ENCODE measurements around the gene PRSS56.

Gene PRSS56

DNA sequence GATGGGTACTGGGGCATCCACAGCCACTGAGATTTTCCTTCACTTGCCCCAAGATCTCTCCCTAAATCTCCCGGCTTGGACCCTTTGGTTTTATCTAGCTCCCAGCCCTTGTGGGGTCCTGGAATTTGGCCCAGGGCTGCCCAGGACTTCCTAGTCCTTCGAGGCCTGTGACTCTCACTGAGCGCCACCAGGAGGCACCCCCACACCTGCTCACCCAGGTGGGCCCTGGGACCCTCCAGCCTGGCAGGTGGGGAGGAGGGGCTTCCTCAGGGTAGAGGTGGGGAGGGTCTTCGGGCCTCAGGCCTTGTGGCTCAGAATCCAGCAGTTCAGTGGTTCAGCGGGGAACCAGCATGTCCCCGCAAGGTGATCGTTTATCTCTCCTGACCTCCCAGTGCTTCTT is 11.9 kb upstream of the PRSS56 start:
- Histone ChIP-seq H3K27me3 (ENCODE audit: insufficient read depth, poor library complexity, severe bottlenecking) (peaks cover 27% of the 10 kb centered on the region), H3K4me3 (ENCODE audit: severe bottlenecking) (no peak overlapping the region), H3K27ac (ENCODE audit: poor library complexity, severe bottlenecking) (no peak overlapping the region), H3K36me3 (ENCODE audit: low read depth) (no peaks in the 10 kb centered on the region), H3K9me3 (ENCODE audit: severe bottlenecking) (no peaks in the 10 kb centered on the region), H3K4me1 (ENCODE audit: insufficient read depth, poor library complexity, severe bottlenecking) (no peaks in the 10 kb centered on the region)
- DNase-seq (ENCODE audit: low spot score) (no peak), ATAC-seq (ENCODE audit: low read depth) (no peak)
- TF ChIP-seq, protein P1, sequence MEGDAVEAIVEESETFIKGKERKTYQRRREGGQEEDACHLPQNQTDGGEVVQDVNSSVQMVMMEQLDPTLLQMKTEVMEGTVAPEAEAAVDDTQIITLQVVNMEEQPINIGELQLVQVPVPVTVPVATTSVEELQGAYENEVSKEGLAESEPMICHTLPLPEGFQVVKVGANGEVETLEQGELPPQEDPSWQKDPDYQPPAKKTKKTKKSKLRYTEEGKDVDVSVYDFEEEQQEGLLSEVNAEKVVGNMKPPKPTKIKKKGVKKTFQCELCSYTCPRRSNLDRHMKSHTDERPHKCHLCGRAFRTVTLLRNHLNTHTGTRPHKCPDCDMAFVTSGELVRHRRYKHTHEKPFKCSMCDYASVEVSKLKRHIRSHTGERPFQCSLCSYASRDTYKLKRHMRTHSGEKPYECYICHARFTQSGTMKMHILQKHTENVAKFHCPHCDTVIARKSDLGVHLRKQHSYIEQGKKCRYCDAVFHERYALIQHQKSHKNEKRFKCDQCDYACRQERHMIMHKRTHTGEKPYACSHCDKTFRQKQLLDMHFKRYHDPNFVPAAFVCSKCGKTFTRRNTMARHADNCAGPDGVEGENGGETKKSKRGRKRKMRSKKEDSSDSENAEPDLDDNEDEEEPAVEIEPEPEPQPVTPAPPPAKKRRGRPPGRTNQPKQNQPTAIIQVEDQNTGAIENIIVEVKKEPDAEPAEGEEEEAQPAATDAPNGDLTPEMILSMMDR (IDR thresholded peaks at IDR 0.05; ENCODE audit: poor library complexity, severe bottlenecking): no peak

DNA sequence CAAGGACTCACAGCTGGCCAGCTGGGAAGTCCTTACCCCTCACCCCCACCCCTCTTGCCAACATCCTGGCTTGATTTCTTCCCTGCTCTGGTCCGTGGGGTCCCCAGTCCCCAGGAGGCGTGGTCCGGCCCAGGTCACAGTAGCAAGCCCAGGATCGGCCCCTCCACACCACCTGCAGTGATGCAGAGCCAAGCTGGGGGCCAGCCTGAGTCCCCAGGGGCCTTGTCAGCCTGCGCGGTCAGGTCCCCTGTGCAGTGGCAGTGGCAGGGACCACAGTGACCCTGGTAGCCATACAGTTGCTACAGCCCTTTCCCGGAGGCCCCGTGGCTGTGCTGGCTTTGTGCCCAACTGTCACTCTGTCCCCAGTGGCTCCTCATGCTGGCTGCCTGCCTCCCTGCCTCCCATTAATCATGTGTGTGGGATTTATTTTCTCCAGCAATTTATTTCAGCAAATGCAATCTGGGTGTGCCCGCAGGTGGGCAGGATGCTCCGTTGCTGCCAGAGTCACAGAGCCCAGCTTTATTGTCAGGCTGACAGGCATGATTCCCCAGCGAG is 8.8 kb upstream of the PRSS56 start:
- Histone ChIP-seq H3K27me3 (ENCODE audit: insufficient read depth, poor library complexity, severe bottlenecking) (no peaks in the 10 kb centered on the region), H3K4me3 (ENCODE audit: severe bottlenecking) (no peak overlapping the region), H3K4me1 (ENCODE audit: insufficient read depth, poor library complexity, severe bottlenecking) (no peaks in the 10 kb centered on the region), H3K27ac (ENCODE audit: poor library complexity, severe bottlenecking) (no peak overlapping the region), H3K36me3 (ENCODE audit: low read depth) (no peaks in the 10 kb centered on the region), H3K9me3 (ENCODE audit: severe bottlenecking) (no peaks in the 10 kb centered on the region)
- ATAC-seq (ENCODE audit: low read depth): no peak
- TF ChIP-seq, protein P1 (IDR thresholded peaks at IDR 0.05; ENCODE audit: poor library complexity, severe bottlenecking): no peak
- DNase-seq (ENCODE audit: low spot score): no peak

DNA sequence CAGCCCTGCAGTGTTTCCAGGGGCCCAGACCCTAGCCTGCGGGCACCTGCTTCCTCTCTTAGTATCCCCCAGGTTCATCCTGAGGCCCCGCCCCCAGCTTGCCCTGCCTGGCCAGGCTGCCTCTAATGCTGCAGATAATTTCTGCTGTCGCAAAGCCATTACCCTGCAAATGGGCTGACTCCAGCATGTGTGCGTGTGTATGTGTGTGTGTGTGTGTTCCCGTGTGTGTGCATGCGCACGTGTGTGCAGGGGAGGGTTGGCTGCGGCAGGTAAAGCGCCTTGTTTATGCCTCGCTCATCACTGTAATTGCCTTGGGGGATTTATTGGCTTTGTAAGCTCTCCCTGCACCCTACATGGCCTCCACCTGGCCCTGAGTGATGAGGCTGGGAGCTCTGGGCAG is 7.6 kb upstream of the PRSS56 start:
- no peak for ATAC-seq (ENCODE audit: low read depth)
- no peaks in the 10 kb centered on the region for H3K27me3 ChIP-seq (ENCODE audit: insufficient read depth, poor library complexity, severe bottlenecking)
- no peaks in the 10 kb centered on the region for H3K36me3 ChIP-seq (ENCODE audit: low read depth)
- DNase-seq (ENCODE audit: low spot score): no peak
- TF ChIP-seq, protein P1 (IDR thresholded peaks at IDR 0.05; ENCODE audit: poor library complexity, severe bottlenecking): no peak
- H3K4me1 ChIP-seq (ENCODE audit: insufficient read depth, poor library complexity, severe bottlenecking): no peaks in the 10 kb centered on the region
- H3K9me3 ChIP-seq (ENCODE audit: severe bottlenecking): no peaks in the 10 kb centered on the region
- H3K27ac ChIP-seq (ENCODE audit: poor library complexity, severe bottlenecking): no peak overlapping the region
- no peak overlapping the region for H3K4me3 ChIP-seq (ENCODE audit: severe bottlenecking)

DNA sequence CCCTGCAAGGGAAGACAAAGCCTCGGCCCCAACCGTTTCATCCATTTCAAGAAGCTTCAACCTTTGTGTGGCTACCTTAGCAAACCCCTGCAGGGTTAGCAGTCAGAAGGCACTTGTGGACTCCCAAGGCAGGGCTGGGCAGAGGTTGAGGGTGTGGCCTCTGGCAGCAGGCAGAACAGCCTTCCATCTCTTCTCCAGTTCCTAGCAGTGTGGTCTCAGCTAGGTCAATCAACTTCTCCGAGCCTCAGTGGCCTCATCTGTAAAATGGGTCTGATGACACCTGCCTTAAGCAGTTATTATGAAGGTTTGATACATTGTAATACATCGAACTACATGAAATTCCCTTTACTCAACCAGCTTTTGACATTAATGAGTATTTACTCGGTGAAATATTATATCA is 6.8 kb upstream of the PRSS56 start:
- no peak overlapping the region for H3K4me3 ChIP-seq (ENCODE audit: severe bottlenecking)
- TF ChIP-seq, protein P1 (IDR thresholded peaks at IDR 0.05; ENCODE audit: poor library complexity, severe bottlenecking): no peak
- no peaks in the 10 kb centered on the region for H3K9me3 ChIP-seq (ENCODE audit: severe bottlenecking)
- DNase-seq (ENCODE audit: low spot score): no peak
- H3K27me3 ChIP-seq (ENCODE audit: insufficient read depth, poor library complexity, severe bottlenecking): no peaks in the 10 kb centered on the region
- H3K27ac ChIP-seq (ENCODE audit: poor library complexity, severe bottlenecking): no peak overlapping the region
- H3K36me3 ChIP-seq (ENCODE audit: low read depth): no peaks in the 10 kb centered on the region
- no peak for ATAC-seq (ENCODE audit: low read depth)
- no peaks in the 10 kb centered on the region for H3K4me1 ChIP-seq (ENCODE audit: insufficient read depth, poor library complexity, severe bottlenecking)

DNA sequence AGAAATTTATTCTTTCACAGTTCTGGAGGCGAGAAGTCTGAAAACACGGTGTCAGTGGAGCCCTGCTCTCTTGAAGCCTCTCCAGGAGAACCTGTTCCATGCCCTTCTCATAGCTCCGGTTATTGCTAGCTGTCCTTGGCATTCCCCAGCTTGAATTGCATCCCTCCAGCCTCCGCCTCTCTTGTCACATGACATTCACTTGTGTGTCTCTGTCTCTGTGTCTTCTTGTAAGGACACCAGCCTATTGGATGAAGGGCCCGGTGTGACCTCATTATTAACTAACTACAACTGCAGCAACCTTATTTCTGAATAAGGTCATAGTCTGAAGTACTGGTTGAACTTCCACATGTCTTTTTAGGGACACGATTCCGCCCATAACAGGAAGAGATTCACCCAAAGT is 4.5 kb upstream of the PRSS56 start:
- Histone ChIP-seq H3K4me1 (ENCODE audit: insufficient read depth, poor library complexity, severe bottlenecking) (no peaks in the 10 kb centered on the region), H3K27me3 (ENCODE audit: insufficient read depth, poor library complexity, severe bottlenecking) (no peaks in the 10 kb centered on the region), H3K36me3 (ENCODE audit: low read depth) (no peaks in the 10 kb centered on the region), H3K4me3 (ENCODE audit: severe bottlenecking) (no peak overlapping the region), H3K27ac (ENCODE audit: poor library complexity, severe bottlenecking) (no peak overlapping the region), H3K9me3 (ENCODE audit: severe bottlenecking) (no peaks in the 10 kb centered on the region)
- TF ChIP-seq, protein P1 (IDR thresholded peaks at IDR 0.05; ENCODE audit: poor library complexity, severe bottlenecking): no peak
- no peak for ATAC-seq (ENCODE audit: low read depth)
- no peak for DNase-seq (ENCODE audit: low spot score)

Data from RWPE2 (cell line).